GM21526 (cell line): ENCODE measurements around the gene KIF5C.

Source experiments
- ATAC-seq: cut with Tn5 transposase; IDR thresholded peaks from one replicate; pipeline ENCODE4 v1.9.1; 2021; ENCODE audit warnings: moderate library complexity; ENCODE audit not compliant: unreplicated experiment, low FRiP score

Gene KIF5C

GRCh38 chr2:148922062-148922461 lies 47.0 kb downstream of the KIF5C start:
- ATAC-seq, result no peak

- no peak for ATAC-seq
Measured at GRCh38 chr2:148922776-148923475, 47.9 kb downstream of the KIF5C start.

- no peak for ATAC-seq
Measured at GRCh38 chr2:148924514-148925178, 49.6 kb downstream of the KIF5C start.

GRCh38 chr2:148926291-148926961 lies 51.4 kb downstream of the KIF5C start:
- peak; percentile 87 for ATAC-seq

- peak; percentile 40 for ATAC-seq
Measured at GRCh38 chr2:148926981-148927401, 52.0 kb downstream of the KIF5C start.

- ATAC-seq, result no peak
Measured at GRCh38 chr2:148928395-148928794, 53.4 kb downstream of the KIF5C start.

- no peak for ATAC-seq
Measured at GRCh38 chr2:148930046-148930775, 55.2 kb downstream of the KIF5C start.

GRCh38 chr2:148932536-148932935 lies 57.5 kb downstream of the KIF5C start:
- ATAC-seq, result no peak

- no peak for ATAC-seq
Measured at GRCh38 chr2:148933456-148933855, 58.4 kb downstream of the KIF5C start.

GRCh38 chr2:148935791-148936190 lies 60.8 kb downstream of the KIF5C start:
- ATAC-seq, result no peak

- no peak for ATAC-seq
Measured at GRCh38 chr2:148936857-148937450, 61.9 kb downstream of the KIF5C start.

GRCh38 chr2:148939271-148939670 lies 64.2 kb downstream of the KIF5C start:
- ATAC-seq, result no peak

GRCh38 chr2:148943097-148943496 lies 68.1 kb downstream of the KIF5C start:
- no peak for ATAC-seq

- peak; percentile 46 for ATAC-seq
Measured at GRCh38 chr2:148944536-148944935, 69.5 kb downstream of the KIF5C start.

GRCh38 chr2:148947299-148947698 lies 72.3 kb downstream of the KIF5C start:
- ATAC-seq, result no peak

- no peak for ATAC-seq
Measured at GRCh38 chr2:148948868-148949267, 73.8 kb downstream of the KIF5C start.

- no peak for ATAC-seq
Measured at GRCh38 chr2:148949348-148949747, 74.3 kb downstream of the KIF5C start.

- ATAC-seq, result no peak
Measured at GRCh38 chr2:148952621-148953020, 77.6 kb downstream of the KIF5C start.

GRCh38 chr2:148953426-148953825 lies 78.4 kb downstream of the KIF5C start:
- no peak for ATAC-seq

GRCh38 chr2:148954536-148954935 lies 79.5 kb downstream of the KIF5C start:
- ATAC-seq, result no peak

- no peak for ATAC-seq
Measured at GRCh38 chr2:148955798-148956197, 80.8 kb downstream of the KIF5C start.
